HepG2 (cell line): ENCODE results near the gene SPAG9. TPM values are rescaled to one million over a fixed set of nuclear protein-coding genes. Genes with fewer than 3 reads are reported as not detected.

Experiments
- ATAC-seq: fragments of 200-7000 bp; cut with Tn5 transposase; 3 replicates; pipeline ENCODE4 v1.9.1; 2020; ENCODE audit warnings: mild to moderate bottlenecking, moderate library complexity
- BruUV-seq: library from RNA; stranded (reverse); fragments of 400-500 nt; replicated peaks from 2 replicates; lab custom pipeline; 2021; lab: Mats Ljungman, UMichigan
- CTCF ChIA-PET: fragments of 300-600 bp; formaldehyde crosslinking; extraction: SDS; loops from one replicate; lab custom pipeline; 2021; ENCODE audit warnings: low total read pairs, inconsistent platforms, low intra/inter-chr PET ratio; lab: Yijun Ruan, JAX
- POLR2A ChIA-PET: fragments of 350-600 bp; sonication (Branson Sonifier 250); formaldehyde crosslinking; loops from one replicate; lab custom pipeline; 2020; ENCODE audit warnings: antibody characterized with exemption, inconsistent platforms; lab: Yijun Ruan, JAX
- DNase-seq: peaks from one replicate; pipeline ENCODE4 v3.0.0-alpha.2; 2015; ENCODE audit warnings: low spot score
- FAIRE-seq: peaks from 3 replicates; lab custom pipeline; 2011; peaks lifted over from hg19 to GRCh38; lab: Jason Lieb, UNC
- H2AFZ ChIP-seq: one replicate; pipeline ENCODE4 v1.6.1; 2011; ENCODE audit warnings: low read length, inconsistent platforms
- H3K27ac ChIP-seq: fragments of 300-600 bp; 3 replicates; pipeline ENCODE4 v1.8.0; 2011; ENCODE audit warnings: mixed run types, mild to moderate bottlenecking, mixed read lengths, low read length, inconsistent platforms; ENCODE audit not compliant: insufficient read depth; ENCODE audit errors: extremely low read length
- H3K27me3 ChIP-seq, 2 experiments: fragments of 200-600 bp in 1 of 2; 2 replicates in 1 of 2; 3 replicates in 1 of 2; pipeline versions ENCODE4 v1.6.0 to v1.8.0; 2011; ENCODE audit warnings: low read length in 2 of 2, mild to moderate bottlenecking in 2 of 2, moderate library complexity in 2 of 2, inconsistent platforms in 1 of 2; ENCODE audit not compliant: insufficient read depth in 2 of 2, control insufficient read depth in 1 of 2
- H3K36me3 ChIP-seq, 2 experiments: fragments of 200-600 bp in 1 of 2; replicated peaks in 1 of 2; 2 replicates in 1 of 2; 3 replicates in 1 of 2; pipeline versions ENCODE4 v1.5.1 to v1.8.0; 2011; ENCODE audit warnings: low read length in 2 of 2, inconsistent platforms in 1 of 2; ENCODE audit not compliant: insufficient read depth in 2 of 2, control insufficient read depth in 1 of 2
- H3K4me1 ChIP-seq: 2 replicates; pipeline ENCODE4 v1.5.1; 2012; ENCODE audit warnings: low read length, inconsistent platforms; ENCODE audit not compliant: insufficient read depth
- H3K4me2 ChIP-seq: 2 replicates; pipeline ENCODE4 v1.6.0; 2011; ENCODE audit warnings: low read depth, low read length, inconsistent platforms
- H3K4me3 ChIP-seq, 3 experiments: fragments of 200-600 bp in 1 of 3; sonication (generic), shearing (Covaris generic) in 1 of 3; replicated peaks in 1 of 3; 2 replicates each; pipeline ENCODE4 v1.5.1; 2011 to 2016; ENCODE audit warnings: low read length in 3 of 3, inconsistent platforms in 2 of 3, low read depth in 2 of 3, mild to moderate bottlenecking in 2 of 3, control low read depth in 1 of 3, mixed read lengths in 1 of 3; ENCODE audit not compliant: insufficient read depth in 1 of 3
- H3K79me2 ChIP-seq: one replicate; pipeline ENCODE4 v1.6.1; 2011; ENCODE audit warnings: low read length, inconsistent platforms; ENCODE audit not compliant: insufficient read depth
- H3K9ac ChIP-seq: 2 replicates; pipeline ENCODE4 v1.6.0; 2011; ENCODE audit warnings: mild to moderate bottlenecking, low read depth, low read length, inconsistent platforms; ENCODE audit not compliant: insufficient read depth
- H3K9me3 ChIP-seq: 2 replicates; pipeline ENCODE4 v1.5.1; 2012; ENCODE audit warnings: mild to moderate bottlenecking, low read length
- H4K20me1 ChIP-seq: 2 replicates; pipeline ENCODE4 v1.6.0; 2011; ENCODE audit warnings: inconsistent platforms, mild to moderate bottlenecking, low read length, moderate library complexity; ENCODE audit not compliant: insufficient read depth
- BCL6 ChIP-seq: IDR thresholded peaks from 2 replicates; pipeline ENCODE4 v1.6.1; 2016; ENCODE audit warnings: missing genetic modification reagents, missing compliant biosample characterization
- BORCS8-MEF2B ChIP-seq: sonication (generic); formaldehyde crosslinking; IDR thresholded peaks from 2 replicates; pipeline ENCODE4 v1.8.0; 2022; ENCODE audit warnings: mild to moderate bottlenecking, missing genetic modification reagents
- CBX2 ChIP-seq, 2 experiments: fragments of 200-600 bp in 1 of 2; sonication (generic); formaldehyde crosslinking in 1 of 2; IDR thresholded peaks; 2 replicates each; pipeline versions ENCODE4 v1.7.0 to v1.8.1; 2018 to 2022; ENCODE audit warnings: low read depth in 2 of 2, low read length in 1 of 2, mild to moderate bottlenecking in 1 of 2, missing genetic modification reagents in 1 of 2
- FOXK2 ChIP-seq: fragments of 450-650 bp; IDR thresholded peaks from 2 replicates; pipeline ENCODE4 v1.6.1; 2016
- MNT ChIP-seq: fragments of 450-650 bp; IDR thresholded peaks from 2 replicates; pipeline ENCODE4 v1.6.1; 2016
- THYN1 ChIP-seq: sonication (generic); formaldehyde crosslinking; IDR thresholded peaks from 2 replicates; pipeline ENCODE4 v1.8.1; 2023; ENCODE audit warnings: low read depth, mild to moderate bottlenecking, moderate library complexity, missing genetic modification reagents, borderline replicate concordance
- TOPORS ChIP-seq: sonication (generic); formaldehyde crosslinking; IDR thresholded peaks from 2 replicates; pipeline ENCODE4 v1.8.0; 2023; ENCODE audit warnings: mild to moderate bottlenecking, missing genetic modification reagents
- ZBTB49 ChIP-seq: sonication (generic); formaldehyde crosslinking; IDR thresholded peaks from 2 replicates; pipeline ENCODE4 v1.4.0; 2020; ENCODE audit warnings: missing genetic modification reagents, borderline replicate concordance
- ZMAT3 ChIP-seq: sonication (generic); formaldehyde crosslinking; conservative IDR thresholded peaks from 2 replicates; pipeline ENCODE4 v1.7.0; 2021; ENCODE audit warnings: missing genetic modification reagents
- ZNF274 ChIP-seq: sonication (generic); formaldehyde crosslinking; IDR thresholded peaks from 2 replicates; pipeline ENCODE4 v1.5.1; 2020; ENCODE audit warnings: mild to moderate bottlenecking, missing genetic modification reagents
- ZNF333 ChIP-seq: sonication (generic); formaldehyde crosslinking; IDR thresholded peaks from 2 replicates; pipeline ENCODE4 v1.4.0; 2020; ENCODE audit warnings: mild to moderate bottlenecking, missing genetic modification reagents, borderline replicate concordance
- ZNF616 ChIP-seq: sonication (generic); formaldehyde crosslinking; IDR thresholded peaks from 2 replicates; pipeline ENCODE4 v1.5.0; 2020; ENCODE audit warnings: low read depth, mild to moderate bottlenecking, missing genetic modification reagents
- ZNF619 ChIP-seq: sonication (generic); formaldehyde crosslinking; IDR thresholded peaks from 2 replicates; pipeline ENCODE4 v1.4.0; 2020; ENCODE audit warnings: mild to moderate bottlenecking, missing genetic modification reagents
- ZNF740 ChIP-seq: sonication (generic); formaldehyde crosslinking; IDR thresholded peaks from 2 replicates; pipeline ENCODE4 v1.4.0; 2020; ENCODE audit warnings: missing genetic modification reagents
- ZNF749 ChIP-seq: sonication (generic); formaldehyde crosslinking; IDR thresholded peaks from 2 replicates; pipeline ENCODE4 v1.8.0; 2022; ENCODE audit warnings: mild to moderate bottlenecking, missing genetic modification reagents, moderate library complexity, borderline replicate concordance
- ZNF816 ChIP-seq: sonication (generic); formaldehyde crosslinking; IDR thresholded peaks from 2 replicates; pipeline ENCODE4 v1.8.0; 2022; ENCODE audit warnings: missing genetic modification reagents, mild to moderate bottlenecking, borderline replicate concordance
- WGBS: methylation state at CpG from one replicate; pipeline ENCODE4 v1.1.6; 2017; ENCODE audit warnings: low lambda C conversion rate; 5-methylcytosine and 5-hydroxymethylcytosine counted together
- in situ Hi-C: cut with HindIII; loops from 2 replicates; pipeline ENCODE4 v1.10.0; 2017; ENCODE audit warnings: low pct_unique_long_range_greater_than_20kb; ENCODE audit not compliant: extremely low pct_ligation_motif_present
- intact Hi-C: fragments of 100-400 bp; cut with micrococcal nuclease; formaldehyde crosslinking; loops from one replicate; pipeline ENCODE4 v1.10.0; 2022; ENCODE audit not compliant: unreplicated experiment
- polyA plus RNA-seq, 8 experiments: library from polyadenylated mRNA; depleted of rRNA in 3 of 8; stranded (reverse) in 7 of 8; unstranded in 1 of 8; fragments of >200 nt; fragmentation: Illumina TruSeq in 4 of 8; extraction: Trizol in 4 of 8; gene quantifications; 2 replicates each; pipeline versions ENCODE4 v1.2.1 to v1.2.3, GENCODE V29; 2011 to 2016; ENCODE audit warnings: low read depth in 4 of 8, missing spikeins in 1 of 8, mixed read lengths in 1 of 8; ENCODE audit not compliant: insufficient read depth in 1 of 8
- total RNA-seq, 5 experiments: library from RNA; depleted of rRNA; stranded (reverse); fragments of >200 nt; fragmentation: Illumina TruSeq; extraction: Trizol; gene quantifications; 2 replicates each; pipeline ENCODE4 v1.2.3, GENCODE V29; 2016; ENCODE audit warnings: low read depth in 1 of 5
- TF ChIP-seq, protein P1 (sequence below): IDR thresholded peaks from 2 replicates; pipeline ENCODE4 v1.6.1; 2016; ENCODE audit warnings: low read depth, borderline replicate concordance

Gene SPAG9
- total and polyA plus RNA-seq, 2 of the 13 experiments (the other 11 are each of a cell fraction or from before 2014, with no cell fraction given): 43.2 to 78.6 TPM

DNA sequence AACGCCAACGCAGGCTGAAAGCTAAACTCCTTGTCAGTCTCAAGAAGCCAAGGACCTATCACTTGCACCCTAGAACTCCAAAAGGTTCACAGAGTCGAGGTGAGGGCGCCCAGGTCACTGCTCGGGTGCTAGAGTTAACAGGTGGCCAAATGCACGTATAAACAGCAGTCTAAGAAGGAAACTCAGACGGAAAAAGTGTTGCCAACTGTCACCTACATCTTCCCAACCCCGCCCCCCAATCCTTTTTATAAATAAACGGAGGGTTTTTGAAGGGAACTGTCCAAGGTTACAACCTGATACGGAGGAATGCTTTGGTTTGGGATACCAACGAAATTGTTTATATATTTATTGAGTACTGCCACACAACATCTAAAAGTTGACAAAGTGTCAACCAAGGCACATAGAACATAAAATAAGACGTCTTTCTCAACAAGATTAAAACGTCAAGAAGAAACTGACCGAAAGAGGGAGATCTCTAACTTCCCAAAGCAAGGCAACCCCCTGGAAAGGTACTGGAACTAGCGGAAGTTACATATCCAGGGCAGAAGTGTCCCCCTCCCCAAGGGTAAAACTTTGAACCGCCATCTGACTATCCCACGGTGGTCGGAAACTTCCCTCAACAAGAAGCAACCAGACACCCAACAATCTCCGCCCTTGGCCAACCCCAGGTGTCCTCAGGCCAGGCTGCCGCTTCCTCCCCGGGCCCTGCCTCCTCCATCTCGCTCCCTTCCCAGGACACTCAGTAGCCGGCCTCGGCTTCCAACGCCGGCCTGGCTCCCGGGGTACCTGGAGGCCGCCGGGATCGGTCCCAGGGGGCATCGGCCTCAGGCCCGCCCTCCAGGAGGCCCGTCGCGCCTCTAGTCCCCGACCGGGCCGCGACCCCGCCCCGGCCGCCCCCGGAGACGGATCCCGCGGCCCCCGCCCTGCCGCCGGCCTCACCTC, 982 bp downstream of the SPAG9 start:
- Histone ChIP-seq H3K4me3 (peak overlapping the region; percentile 69 to 100 (median 97)), H3K36me3 (peaks cover 0 to 3% of the 10 kb centered on the region in 2 experiments; a peak in 1 of 5 replicates), H3K27me3 (peaks cover 0 to 3% of the 10 kb centered on the region in 2 experiments; a peak in 1 of 5 replicates), H4K20me1 (peaks cover 31% of the 10 kb centered on the region), H3K27ac (peak overlapping the region; percentile 88), H3K4me1 (peaks cover 64% of the 10 kb centered on the region), H3K9ac (peak overlapping the region; percentile 94), H3K9me3 (no peaks in the 10 kb centered on the region), H3K4me2 (peak overlapping the region; percentile 94), H3K79me2 (peaks cover 52% of the 10 kb centered on the region), H2AFZ (no peak overlapping the region)
- CTCF ChIA-PET: interaction anchor here (0.9 to 3.3 kb wide), 2 partner anchors 33 to 47 kb away, joined by 4 to 14 read pairs; partner anchors contain the start of genes NME1 and NME2
- intact Hi-C loops (no loop called here), in situ Hi-C loops (no loop called here)
- FAIRE-seq: peak; percentile 43
- peak; percentile 56 for ATAC-seq
- BruUV-seq: TSS peak; percentile 57
- DNase-seq: peak; percentile 65
- 2% methylated on average over 27 of the region's 49 CpGs for WGBS
- POLR2A ChIA-PET: interaction anchor here (0.7 to 2.7 kb wide), 8 partner anchors 8 to 253 kb away, joined by 3 to 39 read pairs (median 5); partner anchors contain the start of genes NME1 and TOB1
- 0 out of 2 replicates have a peak, but pooled peaks have one; percentile 45 for TF ChIP-seq ZNF816 (CRISPR knock-in tag)
- no peak for TF ChIP-seq TOPORS (CRISPR knock-in tag)
- no peak for TF ChIP-seq ZBTB49
- TF ChIP-seq BORCS8-MEF2B (CRISPR knock-in tag): no peak
- TF ChIP-seq FOXK2: no peak
- TF ChIP-seq, protein P1, sequence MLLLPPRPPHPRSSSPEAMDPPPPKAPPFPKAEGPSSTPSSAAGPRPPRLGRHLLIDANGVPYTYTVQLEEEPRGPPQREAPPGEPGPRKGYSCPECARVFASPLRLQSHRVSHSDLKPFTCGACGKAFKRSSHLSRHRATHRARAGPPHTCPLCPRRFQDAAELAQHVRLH (CRISPR knock-in tag): no peak
- TF ChIP-seq MNT: no peak
- no peak for TF ChIP-seq ZNF333 (CRISPR knock-in tag)
- no peak for TF ChIP-seq ZNF616 (CRISPR knock-in tag)
- 0 out of 2 replicates have a peak, but pooled peaks have one; percentile 0 for TF ChIP-seq ZNF749 (CRISPR knock-in tag)
- TF ChIP-seq BCL6 (CRISPR knock-in tag): 0 out of 2 replicates have a peak, but pooled peaks have one; percentile 6
- no peak for TF ChIP-seq CBX2 (IDR thresholded peaks at IDR 0.05; ENCODE audit: low read depth, low read length)
- no peak for TF ChIP-seq CBX2 (CRISPR knock-in tag; IDR thresholded peaks at IDR 0.05; ENCODE audit: low read depth)
- no peak for TF ChIP-seq THYN1 (CRISPR knock-in tag)
- no peak for TF ChIP-seq ZNF274 (CRISPR knock-in tag)
- 0 out of 2 replicates have a peak, but pooled peaks have one; percentile 28 for TF ChIP-seq ZNF619 (CRISPR knock-in tag)
- TF ChIP-seq ZMAT3: peak; percentile 45; the same call in 1 of the 2 replicates
- TF ChIP-seq ZNF740: no peak
